Measurements from ENCODE around the gene ADAMTS16.

The ADAMTS16 gene

GRCh38 chr5:5154733-5155132 lies 14.6 kb downstream of the ADAMTS16 start:
- H3K4me3 ChIP-seq (ENCODE audit: low read depth, low read length) = no peak overlapping the region
- TF ChIP-seq CTCF (IDR thresholded peaks at IDR 0.05; ENCODE audit: borderline replicate concordance, insufficient read depth, low read depth, low read length) = no peak

- no peak for TF ChIP-seq CTCF (IDR thresholded peaks at IDR 0.05; ENCODE audit: borderline replicate concordance, insufficient read depth, low read depth, low read length)
- H3K4me3 ChIP-seq (ENCODE audit: low read depth, low read length) = no peak overlapping the region
Observed at GRCh38 chr5:5155617-5156016, 15.5 kb downstream of the ADAMTS16 start.

GRCh38 chr5:5156471-5157082 lies 16.4 kb downstream of the ADAMTS16 start:
- no peak for TF ChIP-seq CTCF (IDR thresholded peaks at IDR 0.05; ENCODE audit: borderline replicate concordance, insufficient read depth, low read depth, low read length)
- no peak overlapping the region for H3K4me3 ChIP-seq (ENCODE audit: low read depth, low read length)

- TF ChIP-seq CTCF (IDR thresholded peaks at IDR 0.05; ENCODE audit: borderline replicate concordance, insufficient read depth, low read depth, low read length) = no peak
- H3K4me3 ChIP-seq (ENCODE audit: low read depth, low read length) = no peak overlapping the region
Observed at GRCh38 chr5:5158472-5158895, 18.4 kb downstream of the ADAMTS16 start.

- H3K4me3 ChIP-seq (ENCODE audit: low read depth, low read length) = no peak overlapping the region
- TF ChIP-seq CTCF (IDR thresholded peaks at IDR 0.05; ENCODE audit: borderline replicate concordance, insufficient read depth, low read depth, low read length) = no peak
Observed at GRCh38 chr5:5159282-5160103, 19.4 kb downstream of the ADAMTS16 start.

- H3K4me3 ChIP-seq (ENCODE audit: low read depth, low read length) = no peak overlapping the region
Observed at GRCh38 chr5:5164163-5164562, 24.0 kb downstream of the ADAMTS16 start.

More at GRCh38 chr5:5164163-5164562, 24.0 kb downstream of the ADAMTS16 start:
- TF ChIP-seq CTCF (IDR thresholded peaks at IDR 0.05; ENCODE audit: borderline replicate concordance, insufficient read depth, low read depth, low read length) = no peak

All from GM12875 (cell line).